HEK293 (cell line): ENCODE measurements around the gene UGT1A3.

Experiments
- CTCF ChIA-PET: fragments of 350-600 bp; formaldehyde crosslinking; extraction: SDS; loops from one replicate; lab custom pipeline; 2021; ENCODE audit warnings: antibody characterized with exemption; lab: Yijun Ruan, JAX
- POLR2A ChIA-PET: fragments of 300-600 bp; formaldehyde crosslinking; extraction: SDS; loops from one replicate; lab custom pipeline; 2020; ENCODE audit warnings: antibody characterized with exemption, inconsistent platforms; lab: Yijun Ruan, JAX
- H3K27ac ChIP-seq: fragments of 200-500 bp; sonication (Bioruptor generic); 2 replicates; pipeline ENCODE4 v1.5.1; 2014; ENCODE audit warnings: low read depth, low read length, control low read depth, inconsistent platforms; ENCODE audit errors: extremely low read depth
- H3K36me3 ChIP-seq, 2 experiments: fragments of 200-500 bp in 1 of 2; sonication (Bioruptor generic) in 1 of 2; 1 replicate in 1 of 2; 2 replicates in 1 of 2; pipeline ENCODE4 v1.5.1; 2014 to 2017; ENCODE audit warnings: inconsistent platforms in 2 of 2, low read length in 2 of 2; ENCODE audit not compliant: control insufficient read depth in 2 of 2, insufficient read depth in 1 of 2
- H3K4me1 ChIP-seq: fragments of 200-500 bp; sonication (Bioruptor generic); 2 replicates; pipeline ENCODE4 v1.5.1; 2014; ENCODE audit warnings: mild to moderate bottlenecking, low read length, inconsistent platforms; ENCODE audit not compliant: control insufficient read depth, insufficient read depth
- H3K4me3 ChIP-seq: 2 replicates; pipeline ENCODE4 v1.5.1; 2011; ENCODE audit warnings: low read depth, mild to moderate bottlenecking, control low read depth, low read length, moderate library complexity
- H3K9me3 ChIP-seq: fragments of 200-500 bp; sonication (Bioruptor generic); 2 replicates; pipeline ENCODE4 v1.5.1; 2014; ENCODE audit warnings: low read depth, low read length, inconsistent platforms; ENCODE audit not compliant: control insufficient read depth, insufficient read depth
- HOXC10 ChIP-seq: sonication (generic); formaldehyde crosslinking; IDR thresholded peaks from 2 replicates; pipeline ENCODE4 v1.8.1; 2023; ENCODE audit warnings: mild to moderate bottlenecking, missing genetic modification reagents
- KLF1 ChIP-seq: fragments of 450-650 bp; formaldehyde crosslinking; IDR thresholded peaks from 2 replicates; pipeline ENCODE4 v1.5.1; 2016; ENCODE audit warnings: missing biosample characterization, missing genetic modification characterization
- KLF16 ChIP-seq: fragments of 450-650 bp; formaldehyde crosslinking; IDR thresholded peaks from 2 replicates; pipeline ENCODE4 v1.5.1; 2017; ENCODE audit warnings: missing biosample characterization, missing genetic modification characterization
- KLF17 ChIP-seq: fragments of 450-650 bp; formaldehyde crosslinking; IDR thresholded peaks from 2 replicates; pipeline ENCODE4 v1.5.1; 2016; ENCODE audit warnings: missing biosample characterization, missing genetic modification characterization
- OSR2 ChIP-seq: fragments of 450-650 bp; formaldehyde crosslinking; IDR thresholded peaks from 2 replicates; pipeline ENCODE4 v1.5.1; 2016; ENCODE audit warnings: missing biosample characterization, missing genetic modification characterization
- PRDM4 ChIP-seq: fragments of 450-650 bp; formaldehyde crosslinking; IDR thresholded peaks from 2 replicates; pipeline ENCODE4 v1.5.1; 2017; ENCODE audit warnings: missing biosample characterization, missing genetic modification characterization
- SP2 ChIP-seq: fragments of 450-650 bp; formaldehyde crosslinking; IDR thresholded peaks from 2 replicates; pipeline ENCODE4 v1.5.1; 2016; ENCODE audit warnings: missing biosample characterization, missing genetic modification characterization
- SP7 ChIP-seq: fragments of 450-650 bp; formaldehyde crosslinking; IDR thresholded peaks from 2 replicates; pipeline ENCODE4 v1.5.1; 2016; ENCODE audit warnings: missing biosample characterization, missing genetic modification characterization
- WT1 ChIP-seq: fragments of 450-650 bp; formaldehyde crosslinking; IDR thresholded peaks from 2 replicates; pipeline ENCODE4 v1.5.1; 2016; ENCODE audit warnings: missing biosample characterization, missing genetic modification characterization
- ZNF148 ChIP-seq: fragments of 450-650 bp; formaldehyde crosslinking; IDR thresholded peaks from 2 replicates; pipeline ENCODE4 v1.5.0; 2017; ENCODE audit warnings: missing biosample characterization, missing genetic modification characterization, borderline replicate concordance
- ZNF169 ChIP-seq: fragments of 450-650 bp; formaldehyde crosslinking; IDR thresholded peaks from 2 replicates; pipeline ENCODE4 v1.5.1; 2016; ENCODE audit warnings: missing biosample characterization, missing genetic modification characterization
- ZNF184 ChIP-seq: fragments of 450-650 bp; IDR thresholded peaks from 2 replicates; pipeline ENCODE4 v1.5.1; 2018; ENCODE audit warnings: missing biosample characterization, mild to moderate bottlenecking, missing genetic modification characterization
- ZNF211 ChIP-seq: fragments of 450-650 bp; formaldehyde crosslinking; IDR thresholded peaks from 2 replicates; pipeline ENCODE4 v1.5.1; 2016; ENCODE audit warnings: low read depth, missing biosample characterization, missing genetic modification characterization
- ZNF366 ChIP-seq: fragments of 450-650 bp; formaldehyde crosslinking; conservative IDR thresholded peaks from 2 replicates; pipeline ENCODE4 v1.5.1; 2016; ENCODE audit warnings: missing biosample characterization, missing genetic modification characterization
- ZNF37A ChIP-seq: fragments of 450-650 bp; IDR thresholded peaks from 2 replicates; pipeline ENCODE4 v1.5.1; 2018; ENCODE audit warnings: missing biosample characterization, missing genetic modification characterization
- ZNF416 ChIP-seq: fragments of 450-650 bp; formaldehyde crosslinking; IDR thresholded peaks from 2 replicates; pipeline ENCODE4 v1.5.1; 2016; ENCODE audit warnings: missing biosample characterization, missing genetic modification characterization
- ZNF473 ChIP-seq: fragments of 450-650 bp; formaldehyde crosslinking; IDR thresholded peaks from 2 replicates; pipeline ENCODE4 v1.5.1; 2017; ENCODE audit warnings: missing biosample characterization, missing genetic modification characterization
- ZNF48 ChIP-seq: fragments of 450-650 bp; formaldehyde crosslinking; IDR thresholded peaks from 2 replicates; pipeline ENCODE4 v1.5.1; 2016; ENCODE audit warnings: missing biosample characterization, missing genetic modification characterization
- ZNF560 ChIP-seq: fragments of 450-650 bp; formaldehyde crosslinking; IDR thresholded peaks from 2 replicates; pipeline ENCODE4 v1.5.1; 2017; ENCODE audit warnings: missing biosample characterization, missing genetic modification characterization, borderline replicate concordance
- ZNF670 ChIP-seq: fragments of 450-650 bp; formaldehyde crosslinking; IDR thresholded peaks from 2 replicates; pipeline ENCODE4 v1.5.1; 2016; ENCODE audit warnings: missing biosample characterization, missing genetic modification characterization, low read depth
- ZSCAN23 ChIP-seq: fragments of 450-650 bp; formaldehyde crosslinking; IDR thresholded peaks from 2 replicates; pipeline ENCODE4 v1.5.1; 2016; ENCODE audit warnings: missing biosample characterization, missing genetic modification characterization

The UGT1A3 gene

GRCh38 chr2:233795735-233796171, 66.9 kb downstream of the UGT1A3 start:
- Histone ChIP-seq H3K27ac (no peak overlapping the region), H3K4me3 (no peak overlapping the region), H3K4me1 (no peaks in the 10 kb centered on the region), H3K36me3 (no peaks in the 10 kb centered on the region), H3K9me3 (no peaks in the 10 kb centered on the region)
- TF ChIP-seq SP7 = no peak
- no peak for TF ChIP-seq SP2
- TF ChIP-seq ZNF37A (tag by site-specific recombination) = no peak
- no peak for TF ChIP-seq WT1
- no peak for TF ChIP-seq ZNF473 (tag by site-specific recombination)
- TF ChIP-seq ZNF560 (tag by site-specific recombination) = no peak
- ChIA-PET CTCF (no interaction called here), POLR2A (no interaction called here)

GRCh38 chr2:233796254-233796653, 67.4 kb downstream of the UGT1A3 start:
- Histone ChIP-seq H3K9me3 (no peaks in the 10 kb centered on the region), H3K36me3 (no peaks in the 10 kb centered on the region), H3K4me3 (no peak overlapping the region), H3K27ac (no peak overlapping the region), H3K4me1 (no peaks in the 10 kb centered on the region)
- no peak for TF ChIP-seq ZNF416 (tag by site-specific recombination)
- TF ChIP-seq PRDM4 (tag by site-specific recombination) = no peak
- no peak for TF ChIP-seq OSR2 (tag by site-specific recombination)
- no peak for TF ChIP-seq KLF17 (tag by site-specific recombination)
- no peak for TF ChIP-seq ZNF670 (tag by site-specific recombination)
- ChIA-PET POLR2A (no interaction called here), CTCF (interaction anchor here (1.2 kb wide), 1 partner anchor 11 kb away, joined by 3 read pairs; no protein-coding TSS in a partner anchor)

- Histone ChIP-seq H3K36me3 (no peaks in the 10 kb centered on the region), H3K27ac (no peak overlapping the region)
- CTCF ChIA-PET = interaction anchor here (0.6 kb wide), 1 partner anchor 1164 kb away, joined by 3 read pairs; no protein-coding TSS in a partner anchor
- POLR2A ChIA-PET = no interaction called here
- TF ChIP-seq ZNF366 (tag by site-specific recombination) (no peak), HOXC10 (CRISPR knock-in tag) (no peak), ZNF148 (tag by site-specific recombination) (no peak), KLF16 (tag by site-specific recombination) (no peak), ZNF211 (tag by site-specific recombination) (no peak), ZNF48 (tag by site-specific recombination) (no peak), KLF1 (tag by site-specific recombination) (no peak), ZSCAN23 (tag by site-specific recombination) (no peak), ZNF169 (no peak), ZNF184 (tag by site-specific recombination) (no peak)
- TF ChIP-seq, all 188 proteins: peak for 0
- H3K4me1 ChIP-seq = no peaks in the 10 kb centered on the region
- no peaks in the 10 kb centered on the region for H3K9me3 ChIP-seq
- no peak overlapping the region for H3K4me3 ChIP-seq
These were observed 69.7 kb downstream of the UGT1A3 start for GRCh38 chr2:233798335-233799086.
